Caco-2 (cell line): Measurements from ENCODE around the gene INPP4B. TPM values are rescaled to one million over a fixed set of nuclear protein-coding genes. Genes with fewer than 3 reads are reported as not detected.

Source experiments
- Bru-seq: library from RNA; stranded (reverse); fragments of 400-500 nt; gene quantifications from one replicate; lab custom pipeline; 2021; lab: Mats Ljungman, UMichigan
- BruChase-seq, 2 experiments: library from RNA; stranded (reverse); fragments of 400-500 nt; gene quantifications; one replicate each; lab custom pipeline; 2021; lab: Mats Ljungman, UMichigan
- BruUV-seq: library from RNA; stranded (reverse); fragments of 400-500 nt; replicated peaks from 2 replicates; lab custom pipeline; 2021; lab: Mats Ljungman, UMichigan
- CTCF ChIA-PET: fragments of 300-600 bp; sonication (Branson Sonifier 250); formaldehyde crosslinking; loops from one replicate; lab custom pipeline; 2022; ENCODE audit warnings: antibody characterized with exemption; lab: Charles Lee
- POLR2A ChIA-PET: fragments of 300-600 bp; sonication (Branson Sonifier 250); formaldehyde crosslinking; loops from one replicate; lab custom pipeline; 2022; ENCODE audit warnings: antibody characterized with exemption; lab: Charles Lee
- DNase-seq, 2 experiments: peaks; one replicate each; pipeline versions ENCODE4 v3.0.0 to v3.0.0-alpha.2; 2020 to 2022
- H3K27me3 ChIP-seq: replicated peaks from 2 replicates; pipeline ENCODE4 v1.6.0; 2011; ENCODE audit warnings: low read length; ENCODE audit not compliant: control insufficient read depth, insufficient read depth
- H3K36me3 ChIP-seq: 2 replicates; pipeline ENCODE4 v1.5.1; 2011; ENCODE audit warnings: low read length; ENCODE audit not compliant: control insufficient read depth, insufficient read depth
- H3K4me1 ChIP-seq: fragments of 250-450 bp; sonication (Bioruptor Pico); 2 replicates; pipeline ENCODE4 v1.5.1; 2020; ENCODE audit warnings: mild to moderate bottlenecking
- H3K4me3 ChIP-seq: 2 replicates; pipeline ENCODE4 v1.5.1; 2011; ENCODE audit warnings: low read depth, mild to moderate bottlenecking, control low read depth, low read length
- H3K9me3 ChIP-seq: fragments of 250-450 bp; sonication (Bioruptor Pico); 2 replicates; pipeline ENCODE4 v1.5.1; 2020; ENCODE audit warnings: mild to moderate bottlenecking, moderate library complexity
- H3K27ac Mint-ChIP-seq: one replicate; pipeline ENCODE4 v1.8.0; 2022; ENCODE audit warnings: mixed read lengths; ENCODE audit not compliant: unreplicated experiment
- H3K27me3 Mint-ChIP-seq: one replicate; pipeline ENCODE4 v1.8.0; 2022; ENCODE audit warnings: mixed read lengths; ENCODE audit not compliant: insufficient read depth, unreplicated experiment
- H3K36me3 Mint-ChIP-seq: one replicate; pipeline ENCODE4 v1.8.0; 2022; ENCODE audit warnings: mild to moderate bottlenecking, mixed read lengths; ENCODE audit not compliant: insufficient read depth, unreplicated experiment
- H3K4me1 Mint-ChIP-seq: one replicate; pipeline ENCODE4 v1.8.0; 2022; ENCODE audit warnings: low read depth, mixed read lengths; ENCODE audit not compliant: unreplicated experiment
- H3K4me3 Mint-ChIP-seq: one replicate; pipeline ENCODE4 v1.8.0; 2022; ENCODE audit warnings: mild to moderate bottlenecking, moderate library complexity, mixed read lengths; ENCODE audit not compliant: unreplicated experiment
- H3K9me3 Mint-ChIP-seq: one replicate; pipeline ENCODE4 v1.8.0; 2022; ENCODE audit warnings: mixed read lengths; ENCODE audit not compliant: unreplicated experiment
- intact Hi-C: fragments of 100-400 bp; cut with micrococcal nuclease; formaldehyde crosslinking; loops from one replicate; pipeline ENCODE4 v1.10.0; 2022; ENCODE audit not compliant: unreplicated experiment
- long read RNA-seq: library from polyadenylated mRNA; stranded (forward); transcript quantifications from one replicate; pipeline ENCODE4 v2.0.0, GENCODE V29; 2022
- total RNA-seq: library from RNA; stranded (reverse); gene quantifications from 2 replicates; pipeline ENCODE4 v1.2.3, GENCODE V29; 2022
- TF ChIP-seq, protein P1 (sequence below), 2 experiments: fragments of 200-600 bp in 1 of 2; IDR thresholded peaks; 1 replicate in 1 of 2; 2 replicates in 1 of 2; pipeline versions ENCODE4 v1.5.1 to v1.8.0; 2011 to 2022; ENCODE audit warnings: antibody characterized with exemption in 1 of 2, control low read depth in 1 of 2, inconsistent platforms in 1 of 2, low read depth in 1 of 2, low read length in 1 of 2, mild to moderate bottlenecking in 1 of 2, moderate library complexity in 1 of 2; ENCODE audit not compliant: insufficient read depth in 1 of 2, severe bottlenecking in 1 of 2, unreplicated experiment in 1 of 2

The INPP4B gene
- total RNA-seq = 10.3 and 14.9 TPM in 2 replicates
- Bru-seq, nascent RNA = percentile 52 among the genes with signal in this experiment
- percentile 48 among the genes with signal in this experiment for BruChase-seq, experiment 1, labeled RNA remaining after a 2-hour chase
- BruChase-seq, experiment 2, labeled RNA remaining after a 6-hour chase = percentile 41 among the genes with signal in this experiment
- long read RNA-seq, partial matches to known transcripts = 0 of 10 reads
- long read RNA-seq, other reads (novel, unspliced or antisense) = 9 of 10 reads

DNA sequence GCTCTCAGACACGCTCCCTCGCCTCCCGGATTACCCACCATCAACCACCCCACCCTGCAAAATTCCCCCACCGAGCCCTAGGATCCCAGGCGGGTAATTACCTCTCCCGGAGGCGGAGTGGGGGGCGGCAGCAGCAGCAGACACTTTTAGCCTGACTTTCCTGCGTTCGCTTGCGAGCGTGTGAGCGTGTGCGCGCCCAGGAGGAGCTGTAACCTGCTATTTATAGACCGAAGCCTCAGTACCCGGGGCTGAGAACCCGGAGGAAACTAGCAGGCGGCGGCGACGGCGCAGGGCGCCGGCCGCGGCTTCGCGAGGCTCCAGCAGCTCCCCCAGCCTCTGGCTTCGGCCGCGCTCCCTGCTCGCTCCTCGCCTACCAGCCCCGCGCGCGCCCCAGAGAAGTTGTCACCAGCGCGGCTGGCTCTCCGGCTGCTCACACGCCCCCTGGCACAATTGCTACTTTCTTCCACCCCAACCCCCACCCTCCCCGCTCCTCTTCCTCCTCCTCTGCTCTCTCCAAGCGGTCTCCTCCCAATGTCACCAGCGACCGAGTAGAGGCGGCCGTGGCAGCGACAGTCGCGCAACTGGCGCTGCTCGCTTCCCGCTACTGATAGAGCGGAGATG lies at the start of gene INPP4B:
Gene INPP4B (minus strand): TSS at position 194 of the 621 bp plus-strand sequence.
- BruUV-seq = no TSS peak
- Histone ChIP-seq H3K9me3 (no peaks in the 10 kb centered on the region), H3K4me1 (peaks cover 4% of the 10 kb centered on the region; the same call in 1 of the 2 replicates), H3K27me3 (0 out of 2 replicates have a peak, but pooled peaks cover 1% of the 10 kb centered on the region), H3K4me3 (peak within 1 kb of the TSS; percentile 31), H3K36me3 (no peaks in the 10 kb centered on the region)
- DNase-seq = peak in 1 of 2 experiments; percentile 26
- peak within 1 kb of the TSS; percentile 74 for H3K4me3 Mint-ChIP-seq
- peaks cover 24% of the 10 kb centered on the region for H3K27me3 Mint-ChIP-seq
- no peaks in the 10 kb centered on the region for H3K36me3 Mint-ChIP-seq
- no peaks in the 10 kb centered on the region for H3K9me3 Mint-ChIP-seq
- no peak within 1 kb of the TSS for H3K27ac Mint-ChIP-seq
- CTCF ChIA-PET = interaction anchor here (0.6 kb wide), 1 partner anchor 716 kb away, joined by 3 read pairs; no protein-coding TSS in a partner anchor
- no peaks in the 10 kb centered on the region for H3K4me1 Mint-ChIP-seq
- intact Hi-C loops = loop anchor here (2.0 to 10.0 kb wide), 3 partner anchors 239 to 985 kb away; no protein-coding TSS in a partner anchor
- POLR2A ChIA-PET = no interaction called here
- TF ChIP-seq, protein P1, sequence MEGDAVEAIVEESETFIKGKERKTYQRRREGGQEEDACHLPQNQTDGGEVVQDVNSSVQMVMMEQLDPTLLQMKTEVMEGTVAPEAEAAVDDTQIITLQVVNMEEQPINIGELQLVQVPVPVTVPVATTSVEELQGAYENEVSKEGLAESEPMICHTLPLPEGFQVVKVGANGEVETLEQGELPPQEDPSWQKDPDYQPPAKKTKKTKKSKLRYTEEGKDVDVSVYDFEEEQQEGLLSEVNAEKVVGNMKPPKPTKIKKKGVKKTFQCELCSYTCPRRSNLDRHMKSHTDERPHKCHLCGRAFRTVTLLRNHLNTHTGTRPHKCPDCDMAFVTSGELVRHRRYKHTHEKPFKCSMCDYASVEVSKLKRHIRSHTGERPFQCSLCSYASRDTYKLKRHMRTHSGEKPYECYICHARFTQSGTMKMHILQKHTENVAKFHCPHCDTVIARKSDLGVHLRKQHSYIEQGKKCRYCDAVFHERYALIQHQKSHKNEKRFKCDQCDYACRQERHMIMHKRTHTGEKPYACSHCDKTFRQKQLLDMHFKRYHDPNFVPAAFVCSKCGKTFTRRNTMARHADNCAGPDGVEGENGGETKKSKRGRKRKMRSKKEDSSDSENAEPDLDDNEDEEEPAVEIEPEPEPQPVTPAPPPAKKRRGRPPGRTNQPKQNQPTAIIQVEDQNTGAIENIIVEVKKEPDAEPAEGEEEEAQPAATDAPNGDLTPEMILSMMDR (IDR thresholded peaks at IDR 0.05; ENCODE audit: insufficient read depth in 1 of 2, low read depth in 1 of 2, low read length in 1 of 2, severe bottlenecking in 1 of 2, unreplicated experiment in 1 of 2) = no peak

DNA sequence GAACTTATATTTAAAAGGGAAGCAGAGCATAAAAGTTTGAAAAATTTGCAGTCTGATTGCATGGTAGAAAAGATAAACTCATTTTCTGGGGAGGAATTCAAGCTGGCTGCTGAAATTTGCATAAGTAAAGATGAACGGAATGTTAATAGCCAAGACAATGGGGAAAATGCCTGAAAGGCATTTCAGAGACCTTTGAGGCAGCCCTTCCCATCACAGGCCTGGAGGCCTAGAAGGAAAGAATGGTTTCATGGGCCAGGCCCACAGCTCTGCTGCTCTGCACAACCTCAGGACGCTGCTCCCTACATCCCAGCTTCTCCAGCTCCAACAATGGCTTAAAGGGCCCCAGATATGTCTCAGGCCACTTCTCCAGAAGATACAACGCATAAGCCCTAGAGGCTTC lies 46.9 kb upstream of the INPP4B start:
- ChIA-PET CTCF (no interaction called here), POLR2A (no interaction called here)
- H3K4me1 ChIP-seq = no peaks in the 10 kb centered on the region
- no peaks in the 10 kb centered on the region for H3K27me3 Mint-ChIP-seq
- H3K36me3 Mint-ChIP-seq = no peaks in the 10 kb centered on the region
- intact Hi-C loops = loop anchor here (10.0 kb wide), 1 partner anchor 1798 kb away; no protein-coding TSS in a partner anchor
- TF ChIP-seq, protein P1 (IDR thresholded peaks at IDR 0.05; ENCODE audit: insufficient read depth in 1 of 2, low read depth in 1 of 2, low read length in 1 of 2, severe bottlenecking in 1 of 2, unreplicated experiment in 1 of 2) = no peak
- H3K36me3 ChIP-seq = no peaks in the 10 kb centered on the region
- H3K4me3 Mint-ChIP-seq = no peak overlapping the region
- H3K27me3 ChIP-seq = no peaks in the 10 kb centered on the region
- H3K4me3 ChIP-seq = no peak overlapping the region
- DNase-seq = no peak
- no peaks in the 10 kb centered on the region for H3K4me1 Mint-ChIP-seq
- H3K27ac Mint-ChIP-seq = no peak overlapping the region
- H3K9me3 ChIP-seq = peaks cover 4% of the 10 kb centered on the region; the same call in 1 of the 2 replicates
- H3K9me3 Mint-ChIP-seq = peaks cover 35% of the 10 kb centered on the region
- BruUV-seq = no TSS peak

DNA sequence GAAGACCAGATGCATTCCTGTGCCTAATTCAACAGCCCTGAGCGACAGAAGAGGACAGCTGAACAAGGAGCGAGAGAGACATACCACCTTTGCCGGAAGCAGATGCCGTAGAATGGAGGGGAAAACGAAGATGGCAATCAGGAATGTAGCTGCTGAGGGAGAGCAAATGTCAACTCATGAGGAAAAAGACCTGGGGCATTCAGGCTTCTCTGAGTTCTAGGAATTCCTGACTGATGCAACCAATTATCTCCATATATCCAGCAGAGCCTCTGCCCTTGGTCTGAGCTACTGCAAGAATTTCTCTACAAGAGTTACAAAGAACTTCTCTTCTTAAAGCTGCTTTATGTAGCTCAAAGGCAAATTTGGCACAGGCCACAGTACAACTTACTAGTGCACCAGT lies 40.5 kb upstream of the INPP4B start:
- no peak for DNase-seq
- Mint-ChIP-seq H3K27me3 (no peaks in the 10 kb centered on the region), H3K27ac (no peak overlapping the region), H3K4me1 (no peaks in the 10 kb centered on the region), H3K4me3 (no peak overlapping the region), H3K9me3 (no peaks in the 10 kb centered on the region), H3K36me3 (no peaks in the 10 kb centered on the region)
- CTCF ChIA-PET = no interaction called here
- intact Hi-C loops = no loop called here
- TF ChIP-seq, protein P1 (IDR thresholded peaks at IDR 0.05; ENCODE audit: insufficient read depth in 1 of 2, low read depth in 1 of 2, low read length in 1 of 2, severe bottlenecking in 1 of 2, unreplicated experiment in 1 of 2) = no peak
- no peaks in the 10 kb centered on the region for H3K36me3 ChIP-seq
- POLR2A ChIA-PET = no interaction called here
- H3K27me3 ChIP-seq = no peaks in the 10 kb centered on the region
- H3K4me3 ChIP-seq = no peak overlapping the region
- no TSS peak for BruUV-seq
- no peaks in the 10 kb centered on the region for H3K4me1 ChIP-seq
- H3K9me3 ChIP-seq = no peaks in the 10 kb centered on the region; the same call in 1 of the 2 replicates
